ENCODE results near the gene MARCHF10. TPM values are rescaled to one million over a fixed set of nuclear protein-coding genes. Genes with fewer than 3 reads are reported as not detected.
"Not testable (repeated sequence)": the region's sequence is repeated elsewhere in the genome, so short reads cannot be mapped to it uniquely, and the experiment has no call there.

Gene MARCHF10
- polyA plus RNA-seq, 4 donors: 0.54 to 1.2 (median 0.95) TPM

- no peak for DNase-seq (ENCODE audit: low read depth in 4 of 4, low spot score in 3 of 4)
Observed at GRCh38 chr17:62791767-62792446, 16.2 kb downstream of the MARCHF10 start.

DNA sequence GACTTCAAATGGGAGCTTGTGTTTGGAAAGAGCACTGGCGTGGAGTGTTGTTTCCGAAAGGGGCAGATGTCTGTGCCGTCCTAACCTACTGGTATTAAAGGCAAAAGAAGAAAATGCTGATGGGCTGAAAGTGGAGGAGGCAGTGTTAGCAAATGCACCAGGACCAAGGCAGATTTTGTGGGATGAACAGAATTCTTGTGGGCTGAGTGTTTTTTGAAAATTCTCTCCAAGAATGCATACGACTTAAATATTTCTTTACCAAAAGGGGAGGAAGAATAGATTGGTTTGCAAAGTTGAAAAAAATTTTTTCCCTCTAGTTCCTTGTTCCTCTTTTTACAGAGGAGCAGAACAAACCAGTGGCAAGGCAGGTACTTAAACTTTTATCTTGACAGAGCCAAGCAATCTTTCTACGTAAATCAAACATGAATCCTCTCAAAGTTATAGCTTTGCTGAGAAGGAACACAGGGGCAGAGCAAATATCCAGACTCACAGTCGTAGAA lies 16.8 kb downstream of the MARCHF10 start:
- no peak for DNase-seq (ENCODE audit: low read depth in 4 of 4, low spot score in 3 of 4)

GRCh38 chr17:62790564-62790986 lies 17.5 kb downstream of the MARCHF10 start:
- no peak for DNase-seq (ENCODE audit: low read depth in 4 of 4, low spot score in 3 of 4)

GRCh38 chr17:62787366-62787765 lies 20.7 kb downstream of the MARCHF10 start:
- no peak for DNase-seq (ENCODE audit: low read depth in 4 of 4, low spot score in 3 of 4)

- no peak for DNase-seq (ENCODE audit: low read depth in 4 of 4, low spot score in 3 of 4)
Observed at GRCh38 chr17:62786646-62787045, 21.5 kb downstream of the MARCHF10 start.

GRCh38 chr17:62785983-62786382 lies 22.1 kb downstream of the MARCHF10 start:
- DNase-seq (ENCODE audit: low read depth in 4 of 4, low spot score in 3 of 4): not testable (repeated sequence)

- DNase-seq (ENCODE audit: low read depth in 4 of 4, low spot score in 3 of 4): no peak
Observed at GRCh38 chr17:62782730-62783270, 25.3 kb downstream of the MARCHF10 start.

DNA sequence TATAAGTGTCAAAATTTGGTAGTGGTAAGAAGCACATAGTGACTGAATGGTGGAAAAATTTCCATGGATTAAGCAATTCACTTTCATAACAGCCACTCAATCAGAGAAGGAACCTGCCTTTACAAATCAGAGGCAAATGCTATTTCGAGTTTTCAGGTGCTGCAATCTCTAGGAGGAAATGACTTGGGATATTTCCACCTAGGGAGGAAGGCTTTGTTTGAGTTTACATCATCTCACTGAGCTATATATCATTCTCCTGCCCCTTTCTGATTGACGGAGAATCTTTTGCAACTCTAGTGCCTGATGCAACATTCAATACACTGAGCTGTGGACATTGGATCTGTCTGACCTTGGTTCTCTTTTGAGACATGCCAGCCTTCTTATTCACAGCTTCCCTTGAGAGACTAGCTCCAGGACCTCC lies 26.3 kb downstream of the MARCHF10 start:
- DNase-seq (ENCODE audit: low read depth in 4 of 4, low spot score in 3 of 4): no peak

- no peak for DNase-seq (ENCODE audit: low read depth in 4 of 4, low spot score in 3 of 4)
Observed at GRCh38 chr17:62781356-62781755, 26.8 kb downstream of the MARCHF10 start.

- DNase-seq (ENCODE audit: low read depth in 4 of 4, low spot score in 3 of 4): no peak
Observed at GRCh38 chr17:62780951-62781350, 27.2 kb downstream of the MARCHF10 start.

DNA sequence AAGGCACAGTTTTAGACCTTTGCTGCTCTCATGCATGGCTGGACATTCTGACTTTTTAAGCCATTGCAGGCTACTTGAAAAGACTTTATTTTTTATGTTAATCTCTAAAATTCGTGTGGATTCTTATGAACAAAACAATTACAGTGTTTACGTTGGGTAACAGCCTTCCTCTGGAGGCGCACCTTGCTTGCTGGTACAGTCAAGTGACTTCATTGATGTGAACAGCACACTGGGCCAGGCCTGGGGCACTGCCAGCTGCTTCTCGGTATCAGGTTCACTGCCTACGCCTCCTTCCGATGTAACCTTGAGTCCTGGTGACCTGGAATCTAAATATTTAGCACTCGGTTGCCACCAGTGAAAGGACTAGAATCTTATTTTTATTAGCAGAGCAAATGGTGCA lies 27.8 kb downstream of the MARCHF10 start:
- no peak for DNase-seq (ENCODE audit: low read depth in 4 of 4, low spot score in 3 of 4)

DNA sequence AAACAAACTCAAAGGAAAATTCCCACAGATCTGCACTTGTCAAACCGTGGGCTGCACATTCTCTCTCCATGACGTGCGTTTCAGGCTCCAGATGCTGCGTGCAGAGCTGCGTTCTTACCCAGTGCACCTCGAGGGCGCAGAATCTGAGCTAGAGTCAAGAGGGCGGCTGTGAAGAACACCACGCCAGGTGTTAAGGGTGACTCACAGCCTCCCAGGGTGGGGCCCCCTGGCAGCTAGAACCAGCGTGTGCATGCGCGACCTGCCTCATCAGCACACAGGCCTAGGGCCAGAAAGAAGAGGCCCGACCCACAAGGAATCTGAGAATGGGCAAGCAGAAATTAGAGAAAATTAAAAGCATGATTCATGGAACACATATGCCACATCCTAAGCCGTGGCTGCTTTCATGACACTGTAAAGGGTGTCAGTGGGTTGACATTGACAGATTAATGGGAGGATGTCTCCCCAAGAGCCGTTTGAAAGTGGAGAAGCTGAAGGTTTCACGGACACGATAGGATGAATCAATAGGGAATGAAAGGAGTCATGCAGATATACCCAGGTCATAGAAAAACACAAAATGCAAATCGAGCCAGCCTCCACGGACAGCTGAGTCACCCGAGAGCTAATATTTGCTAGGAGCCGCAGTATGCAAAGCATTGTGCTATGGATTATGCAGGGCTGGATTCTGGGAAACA lies 29.0 kb downstream of the MARCHF10 start:
- no peak for DNase-seq (ENCODE audit: low read depth in 4 of 4, low spot score in 3 of 4)

GRCh38 chr17:62775876-62776275 lies 32.2 kb downstream of the MARCHF10 start:
- DNase-seq (ENCODE audit: low read depth in 4 of 4, low spot score in 3 of 4): no peak

- DNase-seq (ENCODE audit: low read depth in 4 of 4, low spot score in 3 of 4): no peak
Observed at GRCh38 chr17:62774338-62774737, 33.8 kb downstream of the MARCHF10 start.

- no peak for DNase-seq (ENCODE audit: low read depth in 4 of 4, low spot score in 3 of 4)
Observed at GRCh38 chr17:62767997-62768396, 40.1 kb downstream of the MARCHF10 start.

DNA sequence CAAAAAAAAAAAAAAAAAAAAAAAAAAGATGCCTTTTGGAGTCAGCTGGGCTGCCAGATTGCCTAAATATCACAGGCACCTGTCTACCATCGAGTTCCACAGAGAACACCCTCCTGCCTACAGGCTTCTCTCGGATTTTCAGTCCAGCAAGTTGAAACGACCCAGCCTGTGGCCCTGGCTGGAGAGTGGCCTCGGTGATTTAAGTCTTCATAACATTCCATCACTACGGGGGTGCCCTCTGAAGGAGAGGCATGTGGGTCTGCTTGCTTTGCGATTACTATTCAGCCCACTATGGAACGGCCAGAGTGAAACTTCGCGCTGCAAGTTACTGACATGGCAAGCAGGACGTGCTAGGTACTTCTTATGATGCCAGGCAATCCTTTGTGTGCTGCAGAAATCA lies 42.8 kb downstream of the MARCHF10 start:
- DNase-seq (ENCODE audit: low read depth in 4 of 4, low spot score in 3 of 4): no peak

DNA sequence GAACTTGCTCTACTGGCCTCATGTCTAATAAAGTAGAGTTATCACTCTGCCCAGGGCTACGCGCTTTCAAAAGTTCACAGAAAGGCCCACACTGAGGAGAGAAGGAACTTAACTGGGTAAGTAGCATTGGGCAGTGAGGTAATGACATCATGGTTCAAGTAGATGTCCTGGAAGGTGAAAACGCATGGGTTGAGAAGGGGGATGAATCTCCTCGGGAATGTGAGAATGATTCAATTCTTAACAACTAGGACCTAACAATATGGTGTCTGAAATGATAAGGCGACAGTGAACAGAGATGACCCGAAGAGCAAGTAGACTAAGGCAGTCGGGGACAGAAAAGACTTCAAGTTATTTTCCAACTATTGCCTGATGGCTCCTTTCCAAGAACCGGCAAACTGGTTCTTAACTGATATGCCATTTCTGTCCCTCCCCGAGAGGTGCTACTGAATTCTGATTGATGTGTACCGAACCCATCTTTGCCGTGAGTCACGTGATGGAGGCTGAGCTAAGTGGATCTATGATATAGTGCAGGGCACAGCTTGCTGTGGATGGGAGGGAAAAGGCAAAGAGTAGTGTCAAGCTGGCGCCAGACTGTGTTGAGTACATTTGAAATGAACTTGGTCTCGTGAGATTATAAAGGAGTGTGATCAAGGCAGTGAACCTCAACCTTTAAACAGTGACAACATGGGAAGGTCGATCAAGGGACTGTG lies 44.1 kb downstream of the MARCHF10 start:
- DNase-seq (ENCODE audit: low read depth in 4 of 4, low spot score in 3 of 4): no peak

- no peak for DNase-seq (ENCODE audit: low read depth in 4 of 4, low spot score in 3 of 4)
Observed at GRCh38 chr17:62761884-62762283, 46.2 kb downstream of the MARCHF10 start.

DNA sequence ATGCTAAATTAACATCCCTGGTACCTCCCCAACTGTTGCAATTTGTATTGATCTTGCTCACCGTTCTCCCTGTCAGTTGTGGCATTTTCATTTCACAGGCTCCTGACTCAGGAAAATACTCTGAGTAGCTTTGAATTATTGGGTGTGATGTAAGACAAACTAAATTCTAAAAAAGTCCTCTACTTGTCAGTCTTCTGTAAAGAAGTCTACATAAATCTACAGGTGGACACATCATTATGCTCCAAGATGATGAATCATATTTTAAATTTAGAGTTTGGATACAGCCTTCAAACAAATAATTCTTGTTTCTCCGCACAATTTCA lies 47.2 kb downstream of the MARCHF10 start:
- no peak for DNase-seq (ENCODE audit: low read depth in 4 of 4, low spot score in 3 of 4)

- DNase-seq (ENCODE audit: low read depth in 4 of 4, low spot score in 3 of 4): no peak
Observed at GRCh38 chr17:62760059-62760944, 47.8 kb downstream of the MARCHF10 start.
